K562 (cell line): ENCODE results near the gene NXN. TPM values are rescaled to one million over a fixed set of nuclear protein-coding genes. Genes with fewer than 3 reads are reported as not detected.

Experiments used
- C11orf30 ChIP-seq: fragments of 450-650 bp; IDR thresholded peaks from 2 replicates; pipeline ENCODE4 v1.6.1; 2016; ENCODE audit warnings: low read depth, mild to moderate bottlenecking
- DMBX1 ChIP-seq: fragments of 250-450 bp; sonication (Bioruptor Pico); IDR thresholded peaks from 2 replicates; pipeline ENCODE4 v1.8.0; 2022; ENCODE audit warnings: inconsistent platforms, mild to moderate bottlenecking, moderate library complexity, borderline replicate concordance
- ELF1 ChIP-seq: fragments of 200-800 bp; sonication (Bioruptor generic); IDR thresholded peaks from 2 replicates; pipeline ENCODE4 v1.6.1; 2016; ENCODE audit warnings: missing genetic modification characterization, missing compliant biosample characterization
- FOXK1 ChIP-seq: sonication (generic); formaldehyde crosslinking; IDR thresholded peaks from 2 replicates; pipeline ENCODE4 v1.8.0; 2022; ENCODE audit warnings: missing genetic modification reagents, mild to moderate bottlenecking, borderline replicate concordance
- MAX ChIP-seq: sonication (generic); formaldehyde crosslinking; IDR thresholded peaks from 2 replicates; pipeline ENCODE4 v1.9.0; 2022; ENCODE audit warnings: mild to moderate bottlenecking, missing genetic modification reagents
- MCM5 ChIP-seq: fragments of 450-650 bp; IDR thresholded peaks from 2 replicates; pipeline ENCODE4 v1.6.1; 2016; ENCODE audit warnings: low read depth
- POLR2AphosphoS2 ChIP-seq: IDR thresholded peaks from 2 replicates; pipeline ENCODE4 v1.6.1; 2012; ENCODE audit warnings: low read length, improper control_type of control experiment
- POLR2B ChIP-seq: fragments of 450-650 bp; IDR thresholded peaks from 2 replicates; pipeline ENCODE4 v1.6.1; 2018; ENCODE audit warnings: low read depth; ENCODE audit not compliant: partially characterized antibody
- POLR2H ChIP-seq: IDR thresholded peaks from 2 replicates; pipeline ENCODE4 v1.6.1; 2016; ENCODE audit warnings: missing genetic modification characterization, low read depth, mild to moderate bottlenecking, control low read depth, missing compliant biosample characterization, moderate library complexity
- PTRF ChIP-seq: fragments of 450-650 bp; IDR thresholded peaks from 2 replicates; pipeline ENCODE4 v1.6.1; 2016; ENCODE audit warnings: mild to moderate bottlenecking, missing genetic modification characterization, missing compliant biosample characterization
- SREBF2 ChIP-seq: sonication (generic); formaldehyde crosslinking; IDR thresholded peaks from 2 replicates; pipeline ENCODE4 v1.4.0; 2020; ENCODE audit warnings: mild to moderate bottlenecking, missing genetic modification reagents
- TSC22D4 ChIP-seq: fragments of 450-650 bp; IDR thresholded peaks from 2 replicates; pipeline ENCODE4 v1.6.1; 2016; ENCODE audit warnings: missing genetic modification characterization, missing biosample characterization, control low read depth
- ZBTB26 ChIP-seq: fragments of 450-650 bp; formaldehyde crosslinking; IDR thresholded peaks from 2 replicates; pipeline ENCODE4 v1.4.0; 2022; ENCODE audit warnings: missing genetic modification characterization
- ZC3H4 ChIP-seq: sonication (generic); formaldehyde crosslinking; IDR thresholded peaks from 2 replicates; pipeline ENCODE4 v1.9.0; 2021; ENCODE audit warnings: missing genetic modification reagents, borderline replicate concordance
- ZKSCAN8 ChIP-seq: fragments of 200-800 bp; sonication (Bioruptor generic); IDR thresholded peaks from 2 replicates; pipeline ENCODE4 v1.6.1; 2016; ENCODE audit warnings: missing genetic modification characterization, missing compliant biosample characterization
- ZNF143 ChIP-seq: sonication (generic); formaldehyde crosslinking; IDR thresholded peaks from 2 replicates; pipeline ENCODE4 v1.9.0; 2022; ENCODE audit warnings: mild to moderate bottlenecking, missing genetic modification reagents
- ZNF239 ChIP-seq: fragments of 250-450 bp; sonication (Bioruptor Pico); IDR thresholded peaks from 2 replicates; pipeline ENCODE4 v1.4.0; 2020; ENCODE audit warnings: mild to moderate bottlenecking
- ZNF668 ChIP-seq: fragments of 250-450 bp; sonication (Bioruptor Pico); IDR thresholded peaks from 2 replicates; pipeline ENCODE4 v1.8.0; 2022; ENCODE audit warnings: mild to moderate bottlenecking, inconsistent platforms
- ZNF830 ChIP-seq: fragments of 250-450 bp; sonication (Bioruptor Pico); IDR thresholded peaks from 2 replicates; pipeline ENCODE4 v1.5.0; 2021; ENCODE audit warnings: mild to moderate bottlenecking
- polyA plus RNA-seq, 8 experiments: library from polyadenylated mRNA; depleted of rRNA in 4 of 8; stranded (reverse) in 5 of 8; unstranded in 3 of 8; fragments of >200 nt; fragmentation: Nextera tagmentation in 2 of 8; fragmentation: Illumina TruSeq in 1 of 8; extraction: Ambion mirVana in 2 of 8; extraction: Trizol in 1 of 8; gene quantifications; 2 replicates each; pipeline versions ENCODE4 v1.2.1 to v1.2.3, GENCODE V29; 2011 to 2014; ENCODE audit warnings: inconsistent platforms in 1 of 8, missing spikeins in 1 of 8
- total RNA-seq, 7 experiments: library from RNA; depleted of rRNA in 6 of 7; stranded (reverse); fragments of >200 nt in 6 of 7; fragmentation: Illumina TruSeq in 2 of 7; extraction: Trizol in 2 of 7; gene quantifications; 2 replicates each; pipeline versions ENCODE4 v1.2.1 to v1.2.3, GENCODE V29; 2011 to 2021; ENCODE audit warnings: low replicate concordance in 1 of 7
- TF ChIP-seq, protein P1 (sequence below), 2 experiments: fragments of 450-650 bp; IDR thresholded peaks; 2 replicates each; pipeline ENCODE4 v1.6.1; 2018; ENCODE audit warnings: mild to moderate bottlenecking in 2 of 2, low read depth in 1 of 2; ENCODE audit not compliant: partially characterized antibody in 2 of 2
- TF ChIP-seq, protein P2 (sequence below), 2 experiments: fragments of 450-650 bp; conservative IDR thresholded peaks; 2 replicates each; pipeline ENCODE4 v1.6.1; 2017; ENCODE audit warnings: mild to moderate bottlenecking in 2 of 2, moderate library complexity in 2 of 2

NXN gene
- total and polyA plus RNA-seq, 9 of the 15 experiments (the other 6 are each of a cell fraction or from before 2014, with no cell fraction given) = 0.08 to 0.39 (median 0.29) TPM; not detected in 5

GRCh38 chr17:996554-997344 is 17.2 kb upstream of the NXN start, which contains the start of gene TIMM22 (continued):
- TF ChIP-seq ZKSCAN8 (CRISPR knock-in tag) (no peak), ZNF830 (no peak), FOXK1 (CRISPR knock-in tag) (no peak), POLR2AphosphoS2 (no peak), PTRF (tag) (no peak), MAX (CRISPR knock-in tag) (peak; percentile 97), ZC3H4 (no peak), SREBF2 (CRISPR knock-in tag) (no peak), ELF1 (tag) (peak; percentile 68), DMBX1 (peak; percentile 56; the same call in 1 of the 2 replicates), POLR2B (peak; percentile 70), ZBTB26 (no peak), ZNF668 (CRISPR knock-in tag) (no peak), ZNF143 (CRISPR knock-in tag) (peak; percentile 92), TSC22D4 (tag) (no peak), POLR2H (tag) (peak; percentile 41; the same call in 1 of the 2 replicates), ZNF239 (CRISPR knock-in tag) (no peak), MCM5 (no peak), C11orf30 (peak; percentile 99)
- TF ChIP-seq, protein P1, sequence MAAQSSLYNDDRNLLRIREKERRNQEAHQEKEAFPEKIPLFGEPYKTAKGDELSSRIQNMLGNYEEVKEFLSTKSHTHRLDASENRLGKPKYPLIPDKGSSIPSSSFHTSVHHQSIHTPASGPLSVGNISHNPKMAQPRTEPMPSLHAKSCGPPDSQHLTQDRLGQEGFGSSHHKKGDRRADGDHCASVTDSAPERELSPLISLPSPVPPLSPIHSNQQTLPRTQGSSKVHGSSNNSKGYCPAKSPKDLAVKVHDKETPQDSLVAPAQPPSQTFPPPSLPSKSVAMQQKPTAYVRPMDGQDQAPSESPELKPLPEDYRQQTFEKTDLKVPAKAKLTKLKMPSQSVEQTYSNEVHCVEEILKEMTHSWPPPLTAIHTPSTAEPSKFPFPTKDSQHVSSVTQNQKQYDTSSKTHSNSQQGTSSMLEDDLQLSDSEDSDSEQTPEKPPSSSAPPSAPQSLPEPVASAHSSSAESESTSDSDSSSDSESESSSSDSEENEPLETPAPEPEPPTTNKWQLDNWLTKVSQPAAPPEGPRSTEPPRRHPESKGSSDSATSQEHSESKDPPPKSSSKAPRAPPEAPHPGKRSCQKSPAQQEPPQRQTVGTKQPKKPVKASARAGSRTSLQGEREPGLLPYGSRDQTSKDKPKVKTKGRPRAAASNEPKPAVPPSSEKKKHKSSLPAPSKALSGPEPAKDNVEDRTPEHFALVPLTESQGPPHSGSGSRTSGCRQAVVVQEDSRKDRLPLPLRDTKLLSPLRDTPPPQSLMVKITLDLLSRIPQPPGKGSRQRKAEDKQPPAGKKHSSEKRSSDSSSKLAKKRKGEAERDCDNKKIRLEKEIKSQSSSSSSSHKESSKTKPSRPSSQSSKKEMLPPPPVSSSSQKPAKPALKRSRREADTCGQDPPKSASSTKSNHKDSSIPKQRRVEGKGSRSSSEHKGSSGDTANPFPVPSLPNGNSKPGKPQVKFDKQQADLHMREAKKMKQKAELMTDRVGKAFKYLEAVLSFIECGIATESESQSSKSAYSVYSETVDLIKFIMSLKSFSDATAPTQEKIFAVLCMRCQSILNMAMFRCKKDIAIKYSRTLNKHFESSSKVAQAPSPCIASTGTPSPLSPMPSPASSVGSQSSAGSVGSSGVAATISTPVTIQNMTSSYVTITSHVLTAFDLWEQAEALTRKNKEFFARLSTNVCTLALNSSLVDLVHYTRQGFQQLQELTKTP (IDR thresholded peaks at IDR 0.05; ENCODE audit: low read depth in 1 of 2, partially characterized antibody in 2 of 2) = peak in 1 of 2 experiments; percentile 95
- TF ChIP-seq, protein P2, sequence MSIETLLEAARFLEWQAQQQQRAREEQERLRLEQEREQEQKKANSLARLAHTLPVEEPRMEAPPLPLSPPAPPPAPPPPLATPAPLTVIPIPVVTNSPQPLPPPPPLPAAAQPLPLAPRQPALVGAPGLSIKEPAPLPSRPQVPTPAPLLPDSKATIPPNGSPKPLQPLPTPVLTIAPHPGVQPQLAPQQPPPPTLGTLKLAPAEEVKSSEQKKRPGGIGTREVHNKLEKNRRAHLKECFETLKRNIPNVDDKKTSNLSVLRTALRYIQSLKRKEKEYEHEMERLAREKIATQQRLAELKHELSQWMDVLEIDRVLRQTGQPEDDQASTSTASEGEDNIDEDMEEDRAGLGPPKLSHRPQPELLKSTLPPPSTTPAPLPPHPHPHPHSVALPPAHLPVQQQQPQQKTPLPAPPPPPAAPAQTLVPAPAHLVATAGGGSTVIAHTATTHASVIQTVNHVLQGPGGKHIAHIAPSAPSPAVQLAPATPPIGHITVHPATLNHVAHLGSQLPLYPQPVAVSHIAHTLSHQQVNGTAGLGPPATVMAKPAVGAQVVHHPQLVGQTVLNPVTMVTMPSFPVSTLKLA (conservative IDR thresholded peaks at IDR 0.05) = peak; percentile 94 to 96
